Activated T-cell treated with anti-CD3 and anti-CD28 coated beads for 4 hours (primary cell): ENCODE measurements around the gene PPP5C.
"Not testable (repeated sequence)": the region's sequence is repeated elsewhere in the genome, so short reads cannot be mapped to it uniquely, and the experiment has no call there.

Source experiments
- DNase-seq: peaks from one replicate; pipeline ENCODE4 v3.0.0-alpha.2; 2020

PPP5C gene

GRCh38 chr19:46366620-46367292 is 19.9 kb downstream of the PPP5C start:
- DNase-seq: no peak

- no peak for DNase-seq
Measured at GRCh38 chr19:46367426-46367825, 20.5 kb downstream of the PPP5C start.

GRCh38 chr19:46368116-46368515 is 21.2 kb downstream of the PPP5C start:
- no peak for DNase-seq

- DNase-seq: no peak
Measured at GRCh38 chr19:46369817-46370216, 22.9 kb downstream of the PPP5C start.

GRCh38 chr19:46371371-46371901 is 24.5 kb downstream of the PPP5C start:
- DNase-seq: no peak

- no peak for DNase-seq
Measured at GRCh38 chr19:46372901-46373490, 26.1 kb downstream of the PPP5C start.

GRCh38 chr19:46373491-46374359 is 26.8 kb downstream of the PPP5C start:
- DNase-seq: no peak

- no peak for DNase-seq
Measured at GRCh38 chr19:46374536-46375475, 27.9 kb downstream of the PPP5C start.

- not testable (repeated sequence) for DNase-seq
Measured at GRCh38 chr19:46375476-46376067, 28.7 kb downstream of the PPP5C start.

GRCh38 chr19:46376241-46377153 is 29.6 kb downstream of the PPP5C start:
- no peak for DNase-seq

GRCh38 chr19:46378268-46378667 is 31.4 kb downstream of the PPP5C start:
- DNase-seq: no peak

- DNase-seq: no peak
Measured at GRCh38 chr19:46380690-46381089, 33.8 kb downstream of the PPP5C start.

GRCh38 chr19:46381346-46381745 is 34.5 kb downstream of the PPP5C start:
- no peak for DNase-seq

GRCh38 chr19:46381756-46382345 is 35.0 kb downstream of the PPP5C start:
- no peak for DNase-seq

- no peak for DNase-seq
Measured at GRCh38 chr19:46383171-46383815, 36.4 kb downstream of the PPP5C start.

GRCh38 chr19:46383846-46384245 is 37.0 kb downstream of the PPP5C start:
- DNase-seq: no peak

- no peak for DNase-seq
Measured at GRCh38 chr19:46384396-46384795, 37.5 kb downstream of the PPP5C start.

GRCh38 chr19:46385636-46386035 is 38.7 kb downstream of the PPP5C start:
- no peak for DNase-seq

GRCh38 chr19:46386151-46386550 is 39.3 kb downstream of the PPP5C start:
- no peak for DNase-seq
